GM12874 (cell line): Measurements from ENCODE around the gene FUNDC2.
A peak's percentile ranks its signal among the peaks of the same experiment; 100 is the strongest.

ENCODE experiments used
- CTCF ChIP-seq: IDR thresholded peaks from 2 replicates; pipeline ENCODE4 v1.5.1; 2011; ENCODE audit warnings: low read depth, mild to moderate bottlenecking, control low read depth, low read length, moderate library complexity; ENCODE audit not compliant: insufficient read depth

FUNDC2 gene

DNA sequence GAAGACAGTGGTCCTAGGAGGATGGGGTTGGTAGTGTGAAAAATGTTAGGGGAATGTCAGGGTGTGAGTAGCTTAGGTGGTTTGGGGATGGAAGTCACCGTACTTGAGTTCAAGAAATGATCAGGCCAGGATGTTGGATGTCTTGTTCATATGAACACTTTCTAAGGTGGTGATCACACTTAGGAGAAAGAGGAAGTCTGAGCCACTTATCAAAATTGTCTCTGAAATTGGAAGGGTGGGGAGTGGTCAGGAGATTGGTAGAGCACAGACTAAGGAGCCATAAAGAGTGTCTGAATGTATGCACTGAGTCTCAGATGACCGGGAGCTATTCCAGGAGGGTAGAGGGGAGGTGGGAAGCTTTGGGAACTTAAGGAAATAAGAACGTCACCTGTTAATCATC is 27.0 kb downstream of the FUNDC2 start:
- TF ChIP-seq CTCF, result no peak

GRCh38 chrX:155054255-155054654 is 27.6 kb downstream of the FUNDC2 start:
- TF ChIP-seq CTCF, result no peak

GRCh38 chrX:155055494-155055893 is 28.9 kb downstream of the FUNDC2 start:
- no peak for TF ChIP-seq CTCF

DNA sequence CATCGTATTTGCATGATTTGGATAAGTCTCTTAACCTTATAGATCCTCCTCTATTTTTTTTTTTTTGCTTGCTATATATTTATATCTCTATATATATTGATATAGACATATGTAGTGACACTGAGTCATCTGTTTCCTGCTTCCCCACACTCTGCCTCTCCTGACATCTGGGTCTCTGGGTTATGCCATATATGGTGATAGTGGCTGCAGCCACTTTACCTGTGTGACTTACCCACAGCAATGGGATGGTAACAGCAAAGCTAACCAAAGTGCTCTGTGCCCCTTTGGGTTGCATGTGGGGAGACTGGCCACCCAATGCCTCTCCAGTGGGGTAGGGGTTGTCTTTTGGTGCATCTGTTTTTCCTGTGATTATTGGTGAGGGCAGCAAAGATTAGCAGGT is 29.8 kb downstream of the FUNDC2 start:
- TF ChIP-seq CTCF, result no peak

- TF ChIP-seq CTCF, result peak; percentile 69
These were observed 30.5 kb downstream of the FUNDC2 start for GRCh38 chrX:155056877-155057792.

- no peak for TF ChIP-seq CTCF
These were observed 35.1 kb downstream of the FUNDC2 start for GRCh38 chrX:155061760-155062159.

DNA sequence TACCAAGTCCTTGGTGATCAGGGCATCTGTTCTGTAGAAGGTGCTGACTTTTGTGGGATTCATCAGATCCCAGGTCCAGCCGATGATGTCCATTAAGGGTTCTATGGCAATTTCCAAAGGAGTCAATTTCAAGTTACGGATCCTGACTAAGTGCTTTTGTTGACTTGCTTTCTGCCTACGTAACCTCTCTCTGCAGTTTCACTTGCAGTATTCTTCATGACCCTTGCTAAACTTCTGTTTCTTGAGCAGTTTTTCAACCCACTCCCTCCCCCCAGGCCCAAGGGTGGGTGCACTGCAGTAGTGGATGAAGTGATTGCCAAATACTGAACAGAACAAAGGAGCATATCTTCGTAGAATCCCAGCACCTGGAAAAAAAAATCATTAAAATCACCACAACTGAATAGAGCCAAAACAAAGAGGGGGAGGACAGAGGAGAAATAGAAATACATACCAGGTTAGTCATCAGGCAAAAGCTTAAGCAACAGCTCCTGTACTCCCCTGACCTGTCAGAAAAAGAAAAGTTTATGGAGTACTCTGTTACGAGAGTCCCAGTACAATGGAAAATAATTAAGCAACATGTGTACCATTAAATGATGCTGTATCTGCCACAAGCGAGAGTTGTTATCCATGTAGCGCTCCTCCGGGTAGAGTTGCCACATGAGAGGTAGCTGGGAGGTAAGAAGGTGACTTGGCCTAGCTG is 38.5 kb downstream of the FUNDC2 start:
- TF ChIP-seq CTCF, result no peak
